GM12878 (cell line): Measurements from ENCODE around the gene PRRX1. TPM values are rescaled to one million over a fixed set of nuclear protein-coding genes. Genes with fewer than 3 reads are reported as not detected.

Experiments used
- ATAC-seq: fragments of 200-7000 bp; cut with Tn5 transposase; 3 replicates; pipeline ENCODE4 v1.9.1; 2020; ENCODE audit warnings: mild to moderate bottlenecking, moderate library complexity
- BruUV-seq: library from RNA; stranded (reverse); fragments of 400-500 nt; replicated peaks from 2 replicates; lab custom pipeline; 2021; lab: Mats Ljungman, UMichigan
- CTCF ChIA-PET: fragments of 300-600 bp; sonication (Branson Sonifier 250); formaldehyde crosslinking; extraction: SDS; loops from one replicate; lab custom pipeline; 2021; ENCODE audit warnings: inconsistent platforms; lab: Yijun Ruan, JAX
- POLR2A ChIA-PET: fragments of 350-600 bp; formaldehyde crosslinking; extraction: SDS; loops from one replicate; lab custom pipeline; 2021; ENCODE audit warnings: inconsistent platforms; lab: Charles Lee
- RAD21 ChIA-PET: fragments of 300-600 bp; sonication (Branson Sonifier 250); formaldehyde crosslinking; loops from one replicate; lab custom pipeline; 2023; ENCODE audit warnings: antibody characterized with exemption; ENCODE audit not compliant: unreplicated experiment; lab: Charles Lee
- SMC1A ChIA-PET: fragments of 300-600 bp; sonication (Branson Sonifier 250); formaldehyde crosslinking; loops from one replicate; lab custom pipeline; 2023; ENCODE audit not compliant: unreplicated experiment, uncharacterized antibody; lab: Charles Lee
- DNase-seq: peaks from one replicate; pipeline ENCODE4 v3.0.0-alpha.2; 2011; ENCODE audit warnings: low read depth, low spot score
- FAIRE-seq: peaks from 3 replicates; lab custom pipeline; 2011; peaks lifted over from hg19 to GRCh38; lab: Jason Lieb, UNC
- H2AFZ ChIP-seq: 2 replicates; pipeline ENCODE4 v1.6.0; 2011; ENCODE audit warnings: low read depth, low read length, control low read depth; ENCODE audit not compliant: control insufficient read depth
- H3K27ac ChIP-seq: 2 replicates; pipeline ENCODE4 v1.5.1; 2011; ENCODE audit warnings: control low read depth; ENCODE audit not compliant: control insufficient read depth, insufficient read depth
- H3K27me3 ChIP-seq, 2 experiments: replicated peaks in 1 of 2; 2 replicates each; pipeline versions ENCODE4 v1.6.0 to v1.6.1; 2011; ENCODE audit warnings: low read length in 1 of 2; ENCODE audit not compliant: control insufficient read depth in 2 of 2, insufficient read depth in 2 of 2
- H3K36me3 ChIP-seq, 2 experiments: 2 replicates each; pipeline ENCODE4 v1.5.1; 2011; ENCODE audit warnings: low read length in 1 of 2; ENCODE audit not compliant: control insufficient read depth in 2 of 2, insufficient read depth in 2 of 2
- H3K4me1 ChIP-seq: 2 replicates; pipeline ENCODE4 v1.6.1; 2011; ENCODE audit warnings: mild to moderate bottlenecking, low read length, moderate library complexity, mixed read lengths; ENCODE audit not compliant: control insufficient read depth, insufficient read depth
- H3K4me2 ChIP-seq: 2 replicates; pipeline ENCODE4 v1.6.0; 2011; ENCODE audit warnings: control low read depth; ENCODE audit not compliant: control insufficient read depth, insufficient read depth
- H3K4me3 ChIP-seq: fragments of 200-600 bp; sonication (generic); 2 replicates; pipeline ENCODE4 v1.5.1; 2016
- H3K79me2 ChIP-seq: 2 replicates; pipeline ENCODE4 v1.6.0; 2011; ENCODE audit warnings: low read length; ENCODE audit not compliant: control insufficient read depth, insufficient read depth
- H3K9ac ChIP-seq: 2 replicates; pipeline ENCODE4 v1.8.0; 2011; ENCODE audit warnings: low read length, control low read depth, mixed read lengths; ENCODE audit not compliant: control insufficient read depth, insufficient read depth
- H3K9me3 ChIP-seq: replicated peaks from 3 replicates; pipeline ENCODE4 v1.5.1; 2011; ENCODE audit warnings: mild to moderate bottlenecking, low read length; ENCODE audit not compliant: control insufficient read depth, insufficient read depth
- H4K20me1 ChIP-seq: 2 replicates; pipeline ENCODE4 v1.6.0; 2011; ENCODE audit not compliant: control insufficient read depth, insufficient read depth
- CBX5 ChIP-seq: sonication (generic); IDR thresholded peaks from 2 replicates; pipeline ENCODE4 v1.6.1; 2016; ENCODE audit warnings: low read depth, moderate library complexity, mild to moderate bottlenecking, inconsistent platforms
- FOXK2 ChIP-seq: fragments of 450-650 bp; IDR thresholded peaks from 2 replicates; pipeline ENCODE4 v1.6.1; 2017; ENCODE audit warnings: mild to moderate bottlenecking, moderate library complexity
- GABPA ChIP-seq: IDR thresholded peaks from 2 replicates; pipeline ENCODE4 v1.6.1; 2014; ENCODE audit warnings: antibody characterized with exemption, low read depth, mild to moderate bottlenecking, inconsistent platforms
- GATAD2B ChIP-seq: fragments of 450-650 bp; conservative IDR thresholded peaks from 2 replicates; pipeline ENCODE4 v1.6.1; 2017; ENCODE audit warnings: low read depth, mild to moderate bottlenecking, moderate library complexity
- HCFC1 ChIP-seq: fragments of 150-350 bp; IDR thresholded peaks from 2 replicates; pipeline ENCODE4 v1.6.1; 2014; ENCODE audit warnings: low read length
- KAT2A ChIP-seq: conservative IDR thresholded peaks from 2 replicates; pipeline ENCODE4 v1.6.1; 2011; ENCODE audit warnings: low read depth, low read length; ENCODE audit not compliant: control insufficient read depth
- LARP7 ChIP-seq: fragments of 450-650 bp; IDR thresholded peaks from 2 replicates; pipeline ENCODE4 v1.6.1; 2017; ENCODE audit warnings: mild to moderate bottlenecking
- NFYB ChIP-seq: IDR thresholded peaks from 2 replicates; pipeline ENCODE4 v1.6.1; 2011; ENCODE audit warnings: low read depth, mild to moderate bottlenecking, low read length, improper control_type of control experiment, moderate library complexity; ENCODE audit not compliant: insufficient read depth
- PAX5 ChIP-seq: IDR thresholded peaks from 2 replicates; pipeline ENCODE4 v1.6.1; 2011; ENCODE audit warnings: low read depth, low read length, borderline replicate concordance
- PBX3 ChIP-seq: IDR thresholded peaks from 2 replicates; pipeline ENCODE4 v1.6.1; 2011; ENCODE audit warnings: mild to moderate bottlenecking, low read depth, low read length, moderate library complexity; ENCODE audit not compliant: insufficient replicate concordance
- PML ChIP-seq: IDR thresholded peaks from 2 replicates; pipeline ENCODE4 v1.6.1; 2012; ENCODE audit warnings: low read length, inconsistent platforms
- POLR2AphosphoS2 ChIP-seq: IDR thresholded peaks from 2 replicates; pipeline ENCODE4 v1.6.1; 2011; ENCODE audit warnings: low read depth, mild to moderate bottlenecking, low read length, improper control_type of control experiment, moderate library complexity
- RB1 ChIP-seq: fragments of 450-650 bp; formaldehyde crosslinking; IDR thresholded peaks from 2 replicates; pipeline ENCODE4 v1.6.1; 2017; ENCODE audit warnings: mild to moderate bottlenecking, borderline replicate concordance
- RBBP5 ChIP-seq: fragments of 200-600 bp; sonication (generic); conservative IDR thresholded peaks from 2 replicates; pipeline ENCODE4 v1.6.1; 2016
- RUNX3 ChIP-seq: IDR thresholded peaks from 2 replicates; pipeline ENCODE4 v1.6.1; 2012; ENCODE audit warnings: low read length, inconsistent platforms
- SMC3 ChIP-seq: IDR thresholded peaks from 2 replicates; pipeline ENCODE4 v1.6.1; 2011; ENCODE audit warnings: low read length, improper control_type of control experiment, borderline replicate concordance
- SUZ12 ChIP-seq: fragments of 200-600 bp; sonication (generic); IDR thresholded peaks from one replicate; pipeline ENCODE4 v1.6.1; 2018; ENCODE audit warnings: antibody characterized with exemption, mild to moderate bottlenecking; ENCODE audit not compliant: unreplicated experiment
- TCF3 ChIP-seq: IDR thresholded peaks from 2 replicates; pipeline ENCODE4 v1.6.1; 2012; ENCODE audit warnings: low read depth, mild to moderate bottlenecking, low read length, borderline replicate concordance; ENCODE audit not compliant: insufficient read depth
- ZNF217 ChIP-seq: fragments of 450-650 bp; IDR thresholded peaks from 2 replicates; pipeline ENCODE4 v1.6.1; 2017; ENCODE audit warnings: antibody characterized with exemption, mild to moderate bottlenecking
- WGBS: methylation state at CpG from one replicate; pipeline ENCODE4 v1.1.6; 2016; ENCODE audit warnings: low lambda C conversion rate; ENCODE audit not compliant: insufficient replicate concordance, insufficient coverage; ENCODE audit errors: missing lambda C conversion rate; 5-methylcytosine and 5-hydroxymethylcytosine counted together
- in situ Hi-C: fragments of 300-500 bp; cut with MboI; formaldehyde crosslinking; loops from 9 replicates; pipeline ENCODE4 v1.14.3; 2018; ENCODE audit warnings: mixed read lengths
- intact Hi-C: fragments of 100-400 bp; cut with micrococcal nuclease; formaldehyde crosslinking; loops from one replicate; pipeline ENCODE4 v1.14.2; 2022; ENCODE audit not compliant: unreplicated experiment
- polyA plus RNA-seq, 11 experiments: library from polyadenylated mRNA; depleted of rRNA in 4 of 11; unstranded in 6 of 11; stranded (reverse) in 5 of 11; fragments of >200 nt; fragmentation: Nextera tagmentation in 4 of 11; fragmentation: Illumina TruSeq in 1 of 11; extraction: Ambion mirVana in 4 of 11; extraction: Trizol in 1 of 11; gene quantifications; 1 replicate in 1 of 11; 2 replicates in 10 of 11; pipeline versions ENCODE4 v1.2.1 to v1.2.3, GENCODE V29; 2011 to 2016; ENCODE audit warnings: inconsistent platforms in 2 of 11, missing spikeins in 2 of 11, low read depth in 1 of 11
- total RNA-seq, 4 experiments: library from RNA; depleted of rRNA in 3 of 4; stranded (reverse); fragments of >200 nt in 3 of 4; fragmentation: Illumina TruSeq in 1 of 4; extraction: Trizol in 1 of 4; gene quantifications; 2 replicates each; pipeline versions ENCODE4 v1.2.1 to v1.2.3, GENCODE V29; 2013 to 2021
- TF ChIP-seq, protein P1 (sequence below): fragments of 150-350 bp; IDR thresholded peaks from 2 replicates; pipeline ENCODE4 v1.6.1; 2016; ENCODE audit warnings: low read depth, low read length

The PRRX1 gene
- total and polyA plus RNA-seq, 10 of the 15 experiments (the other 5 are each of a cell fraction or from before 2014, with no cell fraction given), result 0.42 to 64.6 (median 1.5) TPM

GRCh38 chr1:170734412-170735175 lies 70.7 kb downstream of the PRRX1 start:
- no peak for FAIRE-seq
- POLR2A ChIA-PET, result no interaction called here

More at GRCh38 chr1:170734412-170735175, 70.7 kb downstream of the PRRX1 start:
- Histone ChIP-seq H4K20me1 (no peaks in the 10 kb centered on the region), H3K4me2 (no peak overlapping the region), H3K9me3 (no peaks in the 10 kb centered on the region), H3K4me3 (no peak overlapping the region), H2AFZ (no peak overlapping the region), H3K9ac (no peak overlapping the region), H3K27ac (no peak overlapping the region), H3K79me2 (no peaks in the 10 kb centered on the region), H3K36me3 (no peaks in the 10 kb centered on the region), H3K4me1 (no peaks in the 10 kb centered on the region), H3K27me3 (no peaks in the 10 kb centered on the region)
- in situ Hi-C loops, result no loop called here
- intact Hi-C loops, result no loop called here
- no TSS peak for BruUV-seq
- no peak for ATAC-seq
- no peak for DNase-seq
- SMC1A ChIA-PET, result interaction anchor here (1.0 to 2.6 kb wide), 4 partner anchors 12 to 59 kb away, joined by 3 to 9 read pairs (median 5); no protein-coding TSS in a partner anchor
- 3% methylated on average over 2 of the region's 2 CpGs for WGBS
- CTCF ChIA-PET, result interaction anchor here (1.0 to 1.2 kb wide), 3 partner anchors 9 to 147 kb away, joined by 3 to 5 read pairs (median 3); no protein-coding TSS in a partner anchor
- TF ChIP-seq FOXK2, result no peak
- no peak for TF ChIP-seq POLR2AphosphoS2
- TF ChIP-seq CBX5, result no peak
- TF ChIP-seq TCF3, result no peak
- no peak for TF ChIP-seq RBBP5
- no peak for TF ChIP-seq PBX3
- TF ChIP-seq, protein P1, sequence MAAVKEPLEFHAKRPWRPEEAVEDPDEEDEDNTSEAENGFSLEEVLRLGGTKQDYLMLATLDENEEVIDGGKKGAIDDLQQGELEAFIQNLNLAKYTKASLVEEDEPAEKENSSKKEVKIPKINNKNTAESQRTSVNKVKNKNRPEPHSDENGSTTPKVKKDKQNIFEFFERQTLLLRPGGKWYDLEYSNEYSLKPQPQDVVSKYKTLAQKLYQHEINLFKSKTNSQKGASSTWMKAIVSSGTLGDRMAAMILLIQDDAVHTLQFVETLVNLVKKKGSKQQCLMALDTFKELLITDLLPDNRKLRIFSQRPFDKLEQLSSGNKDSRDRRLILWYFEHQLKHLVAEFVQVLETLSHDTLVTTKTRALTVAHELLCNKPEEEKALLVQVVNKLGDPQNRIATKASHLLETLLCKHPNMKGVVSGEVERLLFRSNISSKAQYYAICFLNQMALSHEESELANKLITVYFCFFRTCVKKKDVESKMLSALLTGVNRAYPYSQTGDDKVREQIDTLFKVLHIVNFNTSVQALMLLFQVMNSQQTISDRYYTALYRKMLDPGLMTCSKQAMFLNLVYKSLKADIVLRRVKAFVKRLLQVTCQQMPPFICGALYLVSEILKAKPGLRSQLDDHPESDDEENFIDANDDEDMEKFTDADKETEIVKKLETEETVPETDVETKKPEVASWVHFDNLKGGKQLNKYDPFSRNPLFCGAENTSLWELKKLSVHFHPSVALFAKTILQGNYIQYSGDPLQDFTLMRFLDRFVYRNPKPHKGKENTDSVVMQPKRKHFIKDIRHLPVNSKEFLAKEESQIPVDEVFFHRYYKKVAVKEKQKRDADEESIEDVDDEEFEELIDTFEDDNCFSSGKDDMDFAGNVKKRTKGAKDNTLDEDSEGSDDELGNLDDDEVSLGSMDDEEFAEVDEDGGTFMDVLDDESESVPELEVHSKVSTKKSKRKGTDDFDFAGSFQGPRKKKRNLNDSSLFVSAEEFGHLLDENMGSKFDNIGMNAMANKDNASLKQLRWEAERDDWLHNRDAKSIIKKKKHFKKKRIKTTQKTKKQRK, result no peak
- TF ChIP-seq HCFC1, result no peak
- no peak for TF ChIP-seq PAX5
- no peak for TF ChIP-seq SMC3
- TF ChIP-seq GABPA, result no peak
- TF ChIP-seq SUZ12, result no peak
- no peak for TF ChIP-seq LARP7
- no peak for TF ChIP-seq PML
- no peak for TF ChIP-seq NFYB
- no peak for TF ChIP-seq RB1
- no peak for TF ChIP-seq RUNX3
- no peak for TF ChIP-seq GATAD2B
- no peak for TF ChIP-seq KAT2A
- TF ChIP-seq ZNF217, result no peak
- RAD21 ChIA-PET, result no interaction called here
